ENCODE measurements around the gene APOL6.

APOL6 gene

GRCh38 chr22:35649636-35650250 is 1.5 kb downstream of the APOL6 start:
- no peak for DNase-seq (ENCODE audit: extremely low read depth, low read depth)
- H3K4me3 ChIP-seq (replicated peaks; ENCODE audit: low read depth, low read length): no peak overlapping the region
- no peak for TF ChIP-seq CTCF (IDR thresholded peaks at IDR 0.05; ENCODE audit: low read depth, low read length, missing control alignments)

GRCh38 chr22:35651085-35651484 is 2.8 kb downstream of the APOL6 start:
- H3K4me3 ChIP-seq (replicated peaks; ENCODE audit: low read depth, low read length): no peak overlapping the region
- DNase-seq (ENCODE audit: extremely low read depth, low read depth): no peak
- no peak for TF ChIP-seq CTCF (IDR thresholded peaks at IDR 0.05; ENCODE audit: low read depth, low read length, missing control alignments)

GRCh38 chr22:35653824-35654223 is 5.6 kb downstream of the APOL6 start:
- no peak for DNase-seq (ENCODE audit: extremely low read depth, low read depth)
- H3K4me3 ChIP-seq (replicated peaks; ENCODE audit: low read depth, low read length): no peak overlapping the region
- no peak for TF ChIP-seq CTCF (IDR thresholded peaks at IDR 0.05; ENCODE audit: low read depth, low read length, missing control alignments)

GRCh38 chr22:35656284-35656752 is 8.1 kb downstream of the APOL6 start:
- H3K4me3 ChIP-seq (replicated peaks; ENCODE audit: low read depth, low read length): no peak overlapping the region
- TF ChIP-seq CTCF (IDR thresholded peaks at IDR 0.05; ENCODE audit: low read depth, low read length, missing control alignments): no peak
- DNase-seq (ENCODE audit: extremely low read depth, low read depth): no peak

- DNase-seq (ENCODE audit: extremely low read depth, low read depth): no peak
- no peak for TF ChIP-seq CTCF (IDR thresholded peaks at IDR 0.05; ENCODE audit: low read depth, low read length, missing control alignments)
- no peak overlapping the region for H3K4me3 ChIP-seq (replicated peaks; ENCODE audit: low read depth, low read length)
Measured at GRCh38 chr22:35657571-35658312, 9.5 kb downstream of the APOL6 start.

GRCh38 chr22:35660291-35661127 is 12.3 kb downstream of the APOL6 start:
- DNase-seq (ENCODE audit: extremely low read depth, low read depth): no peak
- no peak for TF ChIP-seq CTCF (IDR thresholded peaks at IDR 0.05; ENCODE audit: low read depth, low read length, missing control alignments)
- no peak overlapping the region for H3K4me3 ChIP-seq (replicated peaks; ENCODE audit: low read depth, low read length)

Measured in HFF-Myc (cell line).